Brain microvascular endothelial cell (primary cell): ENCODE results near the gene NLRC5.
"Not testable (repeated sequence)": the region's sequence is repeated elsewhere in the genome, so short reads cannot be mapped to it uniquely, and the experiment has no call there.

ENCODE experiments used
- DNase-seq: peaks from one replicate; pipeline ENCODE4 v3.0.0-alpha.2; 2020
- H3K27ac ChIP-seq: fragments of 250-450 bp; sonication (Bioruptor Pico); 2 replicates; pipeline ENCODE4 v1.5.1; 2020; ENCODE audit warnings: mild to moderate bottlenecking, moderate library complexity
- H3K27me3 ChIP-seq: fragments of 250-450 bp; sonication (Bioruptor Pico); replicated peaks from 2 replicates; pipeline ENCODE4 v1.5.1; 2020; ENCODE audit warnings: mild to moderate bottlenecking
- H3K36me3 ChIP-seq: fragments of 250-450 bp; sonication (Bioruptor Pico); replicated peaks from 2 replicates; pipeline ENCODE4 v1.5.1; 2020; ENCODE audit warnings: mild to moderate bottlenecking
- H3K4me3 ChIP-seq: 2 replicates; pipeline ENCODE4 v1.5.1; 2011; ENCODE audit warnings: low read depth, mild to moderate bottlenecking, control low read depth, low read length, moderate library complexity
- in situ Hi-C: cut with HindIII; loops from 2 replicates; pipeline ENCODE4 v1.10.0; 2017; ENCODE audit warnings: low sequenced_read_pairs, low pct_ligation_motif_present
- TF ChIP-seq, protein P1 (sequence below): IDR thresholded peaks from 2 replicates; pipeline ENCODE4 v1.5.1; 2011; ENCODE audit warnings: low read depth, mild to moderate bottlenecking, moderate library complexity, low read length, control low read depth, inconsistent platforms; ENCODE audit errors: missing control alignments

NLRC5 gene

DNA sequence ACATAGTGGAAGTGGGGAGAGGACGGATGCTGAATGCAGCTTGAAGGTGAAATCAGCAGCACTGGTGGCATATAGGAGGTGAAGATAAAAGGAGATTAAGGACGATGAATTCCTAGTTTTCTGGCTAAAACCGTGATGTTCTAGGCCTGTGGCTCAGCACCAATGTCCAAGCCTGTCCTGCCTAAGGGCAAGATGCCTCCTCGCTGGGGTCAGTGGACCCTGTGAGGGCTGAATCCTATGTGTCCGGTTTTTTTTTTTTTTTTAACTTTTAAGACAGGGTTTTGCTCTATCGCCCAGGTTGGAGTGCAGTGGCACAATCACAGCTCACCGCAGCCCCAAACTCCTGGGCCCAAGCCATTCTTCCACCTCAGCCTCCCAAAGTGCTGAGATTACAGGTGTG is 115.8 kb downstream of the NLRC5 start:
- no peak overlapping the region for H3K27ac ChIP-seq
- no peak overlapping the region for H3K4me3 ChIP-seq
- TF ChIP-seq, protein P1, sequence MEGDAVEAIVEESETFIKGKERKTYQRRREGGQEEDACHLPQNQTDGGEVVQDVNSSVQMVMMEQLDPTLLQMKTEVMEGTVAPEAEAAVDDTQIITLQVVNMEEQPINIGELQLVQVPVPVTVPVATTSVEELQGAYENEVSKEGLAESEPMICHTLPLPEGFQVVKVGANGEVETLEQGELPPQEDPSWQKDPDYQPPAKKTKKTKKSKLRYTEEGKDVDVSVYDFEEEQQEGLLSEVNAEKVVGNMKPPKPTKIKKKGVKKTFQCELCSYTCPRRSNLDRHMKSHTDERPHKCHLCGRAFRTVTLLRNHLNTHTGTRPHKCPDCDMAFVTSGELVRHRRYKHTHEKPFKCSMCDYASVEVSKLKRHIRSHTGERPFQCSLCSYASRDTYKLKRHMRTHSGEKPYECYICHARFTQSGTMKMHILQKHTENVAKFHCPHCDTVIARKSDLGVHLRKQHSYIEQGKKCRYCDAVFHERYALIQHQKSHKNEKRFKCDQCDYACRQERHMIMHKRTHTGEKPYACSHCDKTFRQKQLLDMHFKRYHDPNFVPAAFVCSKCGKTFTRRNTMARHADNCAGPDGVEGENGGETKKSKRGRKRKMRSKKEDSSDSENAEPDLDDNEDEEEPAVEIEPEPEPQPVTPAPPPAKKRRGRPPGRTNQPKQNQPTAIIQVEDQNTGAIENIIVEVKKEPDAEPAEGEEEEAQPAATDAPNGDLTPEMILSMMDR, result no peak
- H3K36me3 ChIP-seq, result no peaks in the 10 kb centered on the region
- H3K27me3 ChIP-seq, result no peaks in the 10 kb centered on the region
- no peak for DNase-seq
- in situ Hi-C loops, result no loop called here

DNA sequence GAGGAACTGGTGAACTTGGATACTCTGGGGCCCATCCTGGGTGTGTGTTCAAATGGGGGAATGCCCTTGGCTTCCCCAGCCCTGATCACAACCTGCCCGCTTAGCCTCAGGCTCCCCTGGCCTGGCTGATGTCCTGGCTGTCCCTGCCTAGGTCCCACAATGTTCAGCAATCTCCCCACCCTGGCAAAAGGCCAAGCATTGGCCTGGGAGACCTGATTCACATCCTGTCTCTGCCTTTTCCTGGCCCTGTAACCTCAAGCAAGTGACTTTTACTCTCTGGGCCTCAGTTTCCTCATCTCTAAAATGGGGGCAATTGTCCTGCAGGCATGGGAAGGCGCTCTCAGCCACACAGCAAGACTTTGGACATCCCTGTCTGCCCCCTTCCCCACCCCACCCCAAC is 117.4 kb downstream of the NLRC5 start:
- in situ Hi-C loops, result no loop called here
- Histone ChIP-seq H3K27ac (no peak overlapping the region), H3K4me3 (no peak overlapping the region), H3K27me3 (no peaks in the 10 kb centered on the region), H3K36me3 (no peaks in the 10 kb centered on the region)
- TF ChIP-seq, protein P1, result no peak
- DNase-seq, result no peak

DNA sequence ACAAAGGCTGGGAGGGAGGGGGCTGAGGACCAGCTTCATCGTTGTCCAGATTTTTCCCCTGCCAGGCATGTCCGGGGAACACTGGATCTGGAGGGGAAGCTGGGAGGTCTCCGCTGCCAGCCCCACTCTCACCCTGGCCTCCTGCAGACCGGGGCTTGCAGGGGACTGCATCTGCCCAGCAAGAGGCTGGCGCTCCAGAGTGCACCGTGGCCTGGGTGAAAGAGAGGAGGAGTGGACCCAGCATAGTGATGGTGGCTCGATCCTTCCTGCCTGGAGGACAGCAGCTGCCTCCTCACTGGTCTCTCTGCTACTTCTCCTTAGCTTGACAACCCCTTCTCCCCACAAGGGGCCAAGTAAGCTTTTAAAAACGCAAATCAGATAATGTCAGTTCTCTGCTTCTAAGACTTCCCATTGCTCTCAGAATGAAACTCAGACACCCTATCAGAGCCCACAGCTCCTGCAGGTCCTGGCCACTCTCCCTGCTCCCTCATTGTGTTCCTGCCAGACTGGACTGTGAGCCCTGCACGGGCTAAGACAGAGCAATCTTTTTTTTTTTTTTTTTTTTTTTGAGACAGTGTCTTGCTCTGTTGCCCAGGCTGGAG is 118.1 kb downstream of the NLRC5 start:
- H3K27ac ChIP-seq, result no peak overlapping the region
- in situ Hi-C loops, result no loop called here
- TF ChIP-seq, protein P1, result no peak

DNA sequence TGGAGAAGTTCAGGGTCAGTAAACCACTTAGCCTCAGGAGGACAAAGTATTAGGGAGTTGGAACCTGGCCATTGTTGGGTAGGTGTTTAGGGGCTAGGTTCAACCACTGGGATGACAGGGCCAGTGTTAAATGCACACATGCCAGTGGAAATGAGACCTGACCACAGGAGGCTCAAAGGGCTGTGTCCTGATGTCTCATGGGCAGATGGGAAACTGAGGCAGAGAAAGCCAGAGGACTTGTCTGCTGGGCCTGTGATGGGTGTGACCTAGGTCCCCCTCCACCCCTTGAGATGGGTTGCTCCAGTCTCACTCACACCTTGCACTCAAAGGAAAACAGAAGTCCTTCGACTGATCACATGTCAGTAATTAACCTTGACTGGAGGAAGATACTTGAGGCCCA is 119.1 kb downstream of the NLRC5 start:
- TF ChIP-seq, protein P1, result no peak
- Histone ChIP-seq H3K27me3 (no peaks in the 10 kb centered on the region), H3K27ac (no peak overlapping the region), H3K36me3 (no peaks in the 10 kb centered on the region), H3K4me3 (no peak overlapping the region)
- in situ Hi-C loops, result no loop called here
- DNase-seq, result no peak

More for the DNA sequence above, 118.1 kb downstream of the NLRC5 start:
- Histone ChIP-seq H3K4me3 (no peak overlapping the region), H3K27me3 (no peaks in the 10 kb centered on the region), H3K36me3 (no peaks in the 10 kb centered on the region)
- no peak for DNase-seq

DNA sequence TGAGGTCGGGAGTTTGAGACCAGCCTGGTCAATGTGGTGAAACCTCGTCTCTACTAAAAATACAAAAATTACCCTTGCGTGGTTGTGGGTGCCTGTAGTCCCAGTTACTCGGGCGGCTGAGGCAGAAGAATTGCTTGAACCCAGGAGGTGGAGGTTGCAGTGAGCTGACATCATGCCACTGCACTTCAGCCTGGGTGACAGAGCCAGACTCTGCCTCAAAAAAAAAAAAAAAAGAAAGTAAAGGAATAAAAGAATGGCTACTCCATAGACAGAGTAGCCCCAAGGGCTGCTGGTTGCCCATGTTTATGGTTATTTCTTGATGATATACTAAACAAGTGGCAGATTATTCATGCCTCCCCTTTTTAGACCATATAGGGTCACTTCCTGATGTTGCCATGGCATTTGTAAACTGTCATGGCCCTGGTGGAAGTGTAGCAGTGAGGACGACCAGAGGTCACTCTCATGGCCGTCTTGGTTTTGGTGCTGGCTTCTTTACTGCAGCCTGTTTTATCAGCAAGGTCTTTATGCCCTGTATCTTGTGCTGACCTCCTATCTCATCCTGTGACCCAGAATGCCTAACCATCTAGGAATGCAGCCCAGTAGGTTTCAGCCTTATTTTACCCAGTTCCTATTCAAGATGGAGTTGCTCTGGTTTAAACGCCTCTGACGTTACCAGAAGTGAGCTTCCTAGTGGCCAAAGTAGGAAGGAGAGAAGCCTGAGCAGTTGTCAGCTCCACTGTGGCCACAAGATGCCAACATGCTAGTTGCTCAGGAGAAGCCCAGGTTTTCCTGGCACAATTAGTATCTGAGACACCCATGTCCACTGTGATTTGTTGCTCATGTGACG is 120.1 kb downstream of the NLRC5 start:
- H3K27ac ChIP-seq, in situ Hi-C loops, DNase-seq, H3K4me3 ChIP-seq, H3K36me3 ChIP-seq, H3K27me3 ChIP-seq: not testable (repeated sequence)

DNA sequence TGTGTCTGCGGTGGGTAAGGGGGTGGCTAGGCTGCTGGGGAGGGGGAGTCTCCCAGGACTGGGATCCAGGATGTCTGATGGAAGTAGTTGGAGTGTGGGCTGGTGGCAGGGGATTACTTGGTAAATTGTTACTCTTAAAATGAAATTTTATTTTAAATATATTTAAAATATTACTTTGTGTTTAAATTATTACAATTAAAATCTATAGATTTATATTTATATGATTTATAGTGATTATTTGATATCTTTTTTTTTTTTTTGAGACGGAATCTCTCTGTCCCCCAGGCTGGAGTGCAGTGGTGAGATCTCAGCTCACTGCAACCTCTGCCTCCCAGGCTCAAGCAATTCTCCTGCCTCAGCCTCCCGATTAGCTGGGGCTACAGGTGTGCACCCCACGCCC is 121.6 kb downstream of the NLRC5 start:
- Histone ChIP-seq H3K27me3 (no peaks in the 10 kb centered on the region), H3K4me3 (no peak overlapping the region), H3K36me3 (no peaks in the 10 kb centered on the region), H3K27ac (no peak overlapping the region)
- in situ Hi-C loops, result no loop called here
- TF ChIP-seq, protein P1, result no peak
- DNase-seq, result no peak
